ENCODE results near the gene MAGEB3. TPM values are rescaled to one million over a fixed set of nuclear protein-coding genes. Genes with fewer than 3 reads are reported as not detected.

Gene MAGEB3
- total RNA-seq, 1 donor from 2014 or later: 0.92 TPM

DNA sequence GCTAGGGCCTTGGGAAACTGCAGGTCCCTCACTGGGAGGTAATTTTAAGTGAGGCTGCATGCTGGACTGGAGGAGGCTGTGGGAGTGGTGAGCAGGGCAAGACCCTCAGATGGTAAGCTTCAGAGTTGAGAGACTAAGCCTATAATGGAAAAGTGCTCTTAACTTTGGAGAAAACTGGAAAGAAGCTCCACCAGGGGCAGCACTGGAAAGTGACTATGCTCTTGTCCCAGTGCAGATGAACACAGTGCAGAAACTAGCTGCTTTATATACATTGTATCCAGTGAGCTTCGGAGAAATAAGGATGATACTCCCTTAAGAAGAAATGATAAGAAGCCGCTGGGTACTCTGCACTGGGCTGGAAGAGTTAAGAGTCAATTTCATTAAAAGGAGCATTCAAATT is 18.3 kb upstream of the MAGEB3 start:
- H3K9me3 Mint-ChIP-seq: no peaks in the 10 kb centered on the region
- DNase-seq (ENCODE audit: extremely low spot score, unreplicated experiment): no peak
- H3K4me1 Mint-ChIP-seq (ENCODE audit: unreplicated experiment): peaks cover 3% of the 10 kb centered on the region
- H3K36me3 Mint-ChIP-seq: peaks cover 3% of the 10 kb centered on the region
- TF ChIP-seq, protein P1, sequence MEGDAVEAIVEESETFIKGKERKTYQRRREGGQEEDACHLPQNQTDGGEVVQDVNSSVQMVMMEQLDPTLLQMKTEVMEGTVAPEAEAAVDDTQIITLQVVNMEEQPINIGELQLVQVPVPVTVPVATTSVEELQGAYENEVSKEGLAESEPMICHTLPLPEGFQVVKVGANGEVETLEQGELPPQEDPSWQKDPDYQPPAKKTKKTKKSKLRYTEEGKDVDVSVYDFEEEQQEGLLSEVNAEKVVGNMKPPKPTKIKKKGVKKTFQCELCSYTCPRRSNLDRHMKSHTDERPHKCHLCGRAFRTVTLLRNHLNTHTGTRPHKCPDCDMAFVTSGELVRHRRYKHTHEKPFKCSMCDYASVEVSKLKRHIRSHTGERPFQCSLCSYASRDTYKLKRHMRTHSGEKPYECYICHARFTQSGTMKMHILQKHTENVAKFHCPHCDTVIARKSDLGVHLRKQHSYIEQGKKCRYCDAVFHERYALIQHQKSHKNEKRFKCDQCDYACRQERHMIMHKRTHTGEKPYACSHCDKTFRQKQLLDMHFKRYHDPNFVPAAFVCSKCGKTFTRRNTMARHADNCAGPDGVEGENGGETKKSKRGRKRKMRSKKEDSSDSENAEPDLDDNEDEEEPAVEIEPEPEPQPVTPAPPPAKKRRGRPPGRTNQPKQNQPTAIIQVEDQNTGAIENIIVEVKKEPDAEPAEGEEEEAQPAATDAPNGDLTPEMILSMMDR (conservative IDR thresholded peaks at IDR 0.05): no peak
- no peak overlapping the region for H3K27ac Mint-ChIP-seq
- H3K4me3 Mint-ChIP-seq: no peak overlapping the region
- no peaks in the 10 kb centered on the region for H3K27me3 Mint-ChIP-seq

DNA sequence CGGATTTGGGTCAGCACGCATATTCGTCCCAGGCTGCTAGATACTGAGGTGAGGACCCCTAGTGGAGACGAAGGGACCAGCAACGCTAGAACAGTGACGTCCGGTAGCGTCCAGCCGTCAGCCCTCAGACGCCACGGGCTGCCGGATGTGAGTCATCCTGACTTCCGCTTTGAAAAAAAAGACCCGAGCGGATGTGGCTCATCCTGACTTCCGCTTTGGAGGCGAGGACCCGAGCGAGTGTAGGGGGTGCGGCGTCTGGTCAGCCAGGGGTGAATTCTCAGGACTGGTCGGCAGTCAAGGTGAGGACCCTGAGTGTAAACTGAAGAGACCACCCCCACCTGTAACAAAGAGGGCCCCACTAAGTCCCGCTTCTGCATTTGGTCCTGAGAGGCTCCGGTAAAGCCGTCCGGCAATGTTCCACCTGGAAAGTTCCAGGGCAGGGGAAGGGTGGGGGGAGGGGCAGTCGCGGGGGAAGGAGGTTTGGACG is 15.1 kb upstream of the MAGEB3 start, which contains the start of gene MAGEB2:
Gene MAGEB2 (plus strand): TSS at position 207 of the 487 bp plus-strand sequence. CDS start 3,018 bp downstream, outside the sequence.
- no peaks in the 10 kb centered on the region for H3K9me3 Mint-ChIP-seq
- no peak within 1 kb of the TSS for H3K27ac Mint-ChIP-seq
- no peak for DNase-seq (ENCODE audit: extremely low spot score, unreplicated experiment)
- peaks cover 4% of the 10 kb centered on the region for H3K36me3 Mint-ChIP-seq
- no peak within 1 kb of the TSS for H3K4me3 Mint-ChIP-seq
- peaks cover 4% of the 10 kb centered on the region for H3K4me1 Mint-ChIP-seq (ENCODE audit: unreplicated experiment)
- H3K27me3 Mint-ChIP-seq: no peaks in the 10 kb centered on the region
- TF ChIP-seq, protein P1 (conservative IDR thresholded peaks at IDR 0.05): no peak

DNA sequence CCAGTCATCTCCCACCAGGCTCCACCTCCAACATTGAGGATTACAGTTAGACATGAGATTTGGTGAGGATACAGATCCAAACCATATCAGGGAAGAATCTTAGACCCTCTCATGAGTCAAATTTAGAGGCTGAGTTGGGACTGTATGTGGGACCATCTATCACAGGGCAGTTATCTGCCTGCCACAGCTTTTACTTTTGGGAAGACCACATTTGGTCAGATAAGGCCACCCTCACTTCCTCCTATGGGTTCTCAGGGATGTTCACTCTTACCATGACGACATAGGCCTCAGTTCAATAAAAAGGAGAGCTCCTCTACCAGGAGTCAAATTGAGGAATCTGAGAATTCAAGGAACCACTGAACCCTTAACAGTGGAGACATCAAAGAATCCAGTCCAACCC is 13.0 kb upstream of the MAGEB3 start:
- TF ChIP-seq, protein P1 (conservative IDR thresholded peaks at IDR 0.05): no peak
- DNase-seq (ENCODE audit: extremely low spot score, unreplicated experiment): no peak
- Mint-ChIP-seq H3K4me1 (ENCODE audit: unreplicated experiment) (peaks cover 4% of the 10 kb centered on the region), H3K27ac (no peak overlapping the region), H3K9me3 (no peaks in the 10 kb centered on the region), H3K36me3 (peaks cover 4% of the 10 kb centered on the region), H3K27me3 (no peaks in the 10 kb centered on the region), H3K4me3 (no peak overlapping the region)

DNA sequence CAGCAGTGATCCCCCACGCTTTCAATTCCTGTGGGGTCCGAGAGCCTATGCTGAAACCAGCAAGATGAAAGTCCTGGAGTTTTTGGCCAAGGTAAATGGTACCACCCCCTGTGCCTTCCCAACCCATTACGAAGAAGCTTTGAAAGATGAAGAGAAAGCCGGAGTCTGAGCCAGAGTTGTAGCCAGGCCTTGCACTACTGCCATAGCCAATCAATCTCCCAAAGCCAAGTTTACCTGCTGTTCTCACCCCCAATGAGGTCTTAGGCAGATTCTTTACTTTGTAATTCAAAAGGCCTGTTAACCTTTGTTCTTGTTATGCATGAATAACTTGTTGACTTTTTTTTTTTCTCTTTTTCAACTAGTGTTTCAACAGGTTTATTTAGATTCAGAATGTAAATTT is 11.1 kb upstream of the MAGEB3 start:
- Mint-ChIP-seq H3K36me3 (peaks cover 4% of the 10 kb centered on the region), H3K4me1 (ENCODE audit: unreplicated experiment) (peaks cover 7% of the 10 kb centered on the region), H3K27me3 (no peaks in the 10 kb centered on the region), H3K4me3 (no peak overlapping the region), H3K27ac (no peak overlapping the region), H3K9me3 (no peaks in the 10 kb centered on the region)
- TF ChIP-seq, protein P1 (conservative IDR thresholded peaks at IDR 0.05): no peak
- no peak for DNase-seq (ENCODE audit: extremely low spot score, unreplicated experiment)

DNA sequence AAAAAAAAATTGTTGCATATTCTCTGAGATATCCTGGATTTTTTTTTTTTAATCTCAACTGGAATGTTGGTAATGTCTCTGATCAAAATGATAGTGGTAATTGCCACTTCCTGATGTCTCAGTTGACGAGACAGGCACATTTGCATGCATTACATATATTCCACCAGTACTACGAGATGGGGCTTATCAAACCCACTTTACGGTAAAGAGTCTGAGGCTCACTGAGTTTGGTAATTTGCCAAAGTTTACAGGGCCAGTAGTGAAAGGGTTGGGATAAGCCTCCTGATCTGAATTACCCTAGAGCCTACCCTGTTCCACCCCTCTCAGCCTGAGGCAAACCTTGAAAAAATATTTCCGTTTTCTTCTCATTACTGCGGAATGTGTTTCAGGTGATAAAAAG is 9.8 kb upstream of the MAGEB3 start:
- Mint-ChIP-seq H3K4me3 (no peak overlapping the region), H3K27ac (no peak overlapping the region), H3K9me3 (no peaks in the 10 kb centered on the region), H3K36me3 (peaks cover 4% of the 10 kb centered on the region), H3K27me3 (no peaks in the 10 kb centered on the region), H3K4me1 (ENCODE audit: unreplicated experiment) (peaks cover 13% of the 10 kb centered on the region)
- DNase-seq (ENCODE audit: extremely low spot score, unreplicated experiment): no peak
- TF ChIP-seq, protein P1 (conservative IDR thresholded peaks at IDR 0.05): no peak

DNA sequence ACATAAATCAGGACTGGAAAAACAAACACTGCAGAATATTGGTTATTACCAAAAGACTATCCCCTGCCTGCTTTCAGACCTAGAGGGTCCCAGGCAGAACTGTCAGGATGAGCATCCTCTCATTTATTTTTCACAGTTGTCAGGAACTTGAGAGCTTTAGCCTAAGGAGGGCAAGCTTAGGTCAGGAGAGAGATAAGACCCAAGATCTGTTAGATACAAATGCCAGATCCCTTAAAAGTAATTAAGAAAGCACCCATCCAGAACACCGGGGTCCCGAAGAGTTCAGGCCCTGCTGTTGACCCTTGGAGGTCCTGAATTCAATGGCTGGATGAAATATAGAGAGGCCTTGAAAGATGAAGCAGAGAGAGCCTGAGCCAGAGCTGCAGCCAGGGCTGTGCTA is 5.9 kb upstream of the MAGEB3 start:
- no peaks in the 10 kb centered on the region for H3K9me3 Mint-ChIP-seq

More for the DNA sequence above, 5.9 kb upstream of the MAGEB3 start:
- H3K36me3 Mint-ChIP-seq: no peaks in the 10 kb centered on the region
- H3K4me1 Mint-ChIP-seq (ENCODE audit: unreplicated experiment): peaks cover 15% of the 10 kb centered on the region
- H3K27me3 Mint-ChIP-seq: no peaks in the 10 kb centered on the region
- DNase-seq (ENCODE audit: extremely low spot score, unreplicated experiment): no peak
- TF ChIP-seq, protein P1 (conservative IDR thresholded peaks at IDR 0.05): no peak
- peak overlapping the region; percentile 44 for H3K27ac Mint-ChIP-seq
- H3K4me3 Mint-ChIP-seq: peak overlapping the region; percentile 27

Data from type B pancreatic cell (in vitro differentiated cells).